ENCODE measurements around the gene SNRPA. TPM values are rescaled to one million over a fixed set of nuclear protein-coding genes. Genes with fewer than 3 reads are reported as not detected.
A peak's percentile ranks its signal among the peaks of the same experiment; 100 is the strongest.

SNRPA gene
- total RNA-seq, 1 experiment from 2014 or later = 225 TPM

GRCh38 chr19:40740747-40741146 is 10.3 kb upstream of the SNRPA start:
- H4K5ac ChIP-seq (ENCODE audit: insufficient read length, low read depth, low read length) = no peak overlapping the region
- no peak overlapping the region for H4K91ac ChIP-seq (ENCODE audit: insufficient read length, low read depth, low read length)
- no peak overlapping the region for H3K23ac ChIP-seq (ENCODE audit: insufficient read length, low read depth, low read length)
- H4K20me1 ChIP-seq (ENCODE audit: control insufficient read depth, insufficient read depth, insufficient read length) = no peaks in the 10 kb centered on the region
- H3K9me3 ChIP-seq (ENCODE audit: control insufficient read depth, low read depth, low read length) = no peaks in the 10 kb centered on the region
- H3K9ac ChIP-seq (ENCODE audit: extremely low read depth, insufficient read length, low read length) = no peak overlapping the region
- Mint-ChIP-seq H3K27ac (peak overlapping the region in 2 of 3 experiments; percentile 51 to 92; a peak in 4 of 7 replicates), H3K9me3 (no peaks in the 10 kb centered on the region), H3K4me1 (peaks cover 11 to 15% of the 10 kb centered on the region in 2 experiments), H3K36me3 (ENCODE audit: insufficient read depth in 1 of 3, low read depth in 3 of 3) (peaks cover 6 to 37% (median 30%) of the 10 kb centered on the region in 3 experiments; a peak in 6 of 7 replicates), H3K4me3 (no peak overlapping the region), H3K27me3 (ENCODE audit: low read depth) (no peaks in the 10 kb centered on the region)
- no peak overlapping the region for H2AFZ ChIP-seq (ENCODE audit: low read length)
- no peaks in the 10 kb centered on the region for H3K79me1 ChIP-seq (ENCODE audit: insufficient read depth, low read depth, low read length, poor library complexity, severe bottlenecking)
- H3K18ac ChIP-seq (ENCODE audit: insufficient read length, low read depth, low read length) = no peak overlapping the region
- H2BK20ac ChIP-seq (ENCODE audit: low read depth, low read length, poor library complexity, severe bottlenecking) = no peak overlapping the region
- H3K27ac ChIP-seq (ENCODE audit: insufficient read length, low read depth, low read length) = no peak overlapping the region
- TF ChIP-seq, protein P1, sequence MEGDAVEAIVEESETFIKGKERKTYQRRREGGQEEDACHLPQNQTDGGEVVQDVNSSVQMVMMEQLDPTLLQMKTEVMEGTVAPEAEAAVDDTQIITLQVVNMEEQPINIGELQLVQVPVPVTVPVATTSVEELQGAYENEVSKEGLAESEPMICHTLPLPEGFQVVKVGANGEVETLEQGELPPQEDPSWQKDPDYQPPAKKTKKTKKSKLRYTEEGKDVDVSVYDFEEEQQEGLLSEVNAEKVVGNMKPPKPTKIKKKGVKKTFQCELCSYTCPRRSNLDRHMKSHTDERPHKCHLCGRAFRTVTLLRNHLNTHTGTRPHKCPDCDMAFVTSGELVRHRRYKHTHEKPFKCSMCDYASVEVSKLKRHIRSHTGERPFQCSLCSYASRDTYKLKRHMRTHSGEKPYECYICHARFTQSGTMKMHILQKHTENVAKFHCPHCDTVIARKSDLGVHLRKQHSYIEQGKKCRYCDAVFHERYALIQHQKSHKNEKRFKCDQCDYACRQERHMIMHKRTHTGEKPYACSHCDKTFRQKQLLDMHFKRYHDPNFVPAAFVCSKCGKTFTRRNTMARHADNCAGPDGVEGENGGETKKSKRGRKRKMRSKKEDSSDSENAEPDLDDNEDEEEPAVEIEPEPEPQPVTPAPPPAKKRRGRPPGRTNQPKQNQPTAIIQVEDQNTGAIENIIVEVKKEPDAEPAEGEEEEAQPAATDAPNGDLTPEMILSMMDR (conservative IDR thresholded peaks at IDR 0.05) = no peak
- no CpG with 5 or more reads among the region's 6 CpGs for WGBS (ENCODE audit: extremely low coverage, insufficient read length, low lambda C conversion rate)
- no peak overlapping the region for H4K8ac ChIP-seq (replicated peaks; ENCODE audit: insufficient read length, low read depth, low read length)
- no peak overlapping the region for H3T11ph ChIP-seq (ENCODE audit: low read length)
- no peaks in the 10 kb centered on the region for H3K79me2 ChIP-seq (ENCODE audit: insufficient read depth, low read length)
- H3K4me1 ChIP-seq (ENCODE audit: insufficient read depth, low read length) = 0 out of 2 replicates have a peak, but pooled peaks cover 4% of the 10 kb centered on the region
- no peaks in the 10 kb centered on the region for H3K23me2 ChIP-seq (ENCODE audit: insufficient read length, low read depth, low read length, poor library complexity, severe bottlenecking)
- no peak overlapping the region for H2BK15ac ChIP-seq (ENCODE audit: low read depth, low read length)
- DNase-seq = no peak
- no peak overlapping the region for H3K56ac ChIP-seq (ENCODE audit: insufficient read length, low read depth, low read length)
- no peak overlapping the region for H2BK5ac ChIP-seq (ENCODE audit: insufficient read length, low read length)
- no peak overlapping the region for H3K4ac ChIP-seq (ENCODE audit: low read depth, low read length)
- no peak overlapping the region for H2BK12ac ChIP-seq (ENCODE audit: insufficient read length, low read depth, low read length)
- H2AK5ac ChIP-seq (ENCODE audit: insufficient read length, low read length) = no peak overlapping the region
- no peak overlapping the region for H3K14ac ChIP-seq (ENCODE audit: insufficient read depth, low read length)
- H2BK120ac ChIP-seq (ENCODE audit: low read depth, low read length, poor library complexity, severe bottlenecking) = no peak overlapping the region
- no peaks in the 10 kb centered on the region for H3K27me3 ChIP-seq (ENCODE audit: insufficient read depth, low read length)
- no peak overlapping the region for H3K4me2 ChIP-seq (ENCODE audit: insufficient read depth, insufficient read length, low read length)
